GM21390 (cell line): ENCODE results near the gene DLG2.
"Not testable (repeated sequence)": the region's sequence is repeated elsewhere in the genome, so short reads cannot be mapped to it uniquely, and the experiment has no call there.

Experiments
- ATAC-seq: cut with Tn5 transposase; IDR thresholded peaks from one replicate; pipeline ENCODE4 v1.9.1; 2021; ENCODE audit not compliant: unreplicated experiment

DLG2 gene

DNA sequence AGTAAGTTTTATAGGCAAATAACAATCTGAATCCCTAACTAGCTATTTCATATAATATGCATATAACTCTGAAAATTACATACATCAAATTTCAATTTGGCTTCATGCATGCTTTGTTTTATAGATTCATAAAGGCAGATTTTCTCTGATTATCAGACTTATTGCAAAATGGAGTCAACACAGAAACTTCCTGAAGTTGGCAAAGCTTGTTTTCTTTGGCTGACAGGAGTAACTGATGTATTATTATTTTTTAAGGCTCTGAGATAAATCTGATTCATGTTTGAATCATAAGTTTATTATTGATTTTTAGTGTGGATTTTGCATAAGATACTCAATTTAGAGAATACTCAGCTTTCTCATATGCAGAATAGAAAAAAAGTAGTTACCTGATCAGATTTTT, 1984.6 kb downstream of the DLG2 start:
- no peak for ATAC-seq

- no peak for ATAC-seq
Measured at GRCh38 chr11:83641511-83641910, 1985.6 kb downstream of the DLG2 start.

- no peak for ATAC-seq
Measured at GRCh38 chr11:83639995-83640758, 1987.0 kb downstream of the DLG2 start.

GRCh38 chr11:83635166-83635565, 1992.0 kb downstream of the DLG2 start:
- no peak for ATAC-seq

- no peak for ATAC-seq
Measured at GRCh38 chr11:83630211-83630610, 1996.9 kb downstream of the DLG2 start.

DNA sequence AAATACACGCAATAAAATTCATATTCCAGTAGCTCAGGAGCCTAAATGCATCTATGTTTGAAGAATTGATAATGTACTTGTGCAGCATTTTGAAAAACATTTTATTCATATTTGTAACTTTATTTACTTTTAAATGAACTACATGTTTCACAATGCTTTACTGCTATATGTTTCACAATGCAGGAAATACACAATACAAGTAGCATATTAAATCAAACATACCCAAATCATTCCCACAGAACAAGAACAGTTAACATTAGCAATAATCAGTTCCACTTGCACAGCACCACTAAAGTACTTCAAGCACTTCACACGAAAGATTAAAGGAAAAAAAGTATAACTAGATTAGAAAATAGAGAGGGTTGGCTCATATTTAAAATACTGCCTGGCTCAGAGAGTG, 1997.4 kb downstream of the DLG2 start:
- no peak for ATAC-seq

DNA sequence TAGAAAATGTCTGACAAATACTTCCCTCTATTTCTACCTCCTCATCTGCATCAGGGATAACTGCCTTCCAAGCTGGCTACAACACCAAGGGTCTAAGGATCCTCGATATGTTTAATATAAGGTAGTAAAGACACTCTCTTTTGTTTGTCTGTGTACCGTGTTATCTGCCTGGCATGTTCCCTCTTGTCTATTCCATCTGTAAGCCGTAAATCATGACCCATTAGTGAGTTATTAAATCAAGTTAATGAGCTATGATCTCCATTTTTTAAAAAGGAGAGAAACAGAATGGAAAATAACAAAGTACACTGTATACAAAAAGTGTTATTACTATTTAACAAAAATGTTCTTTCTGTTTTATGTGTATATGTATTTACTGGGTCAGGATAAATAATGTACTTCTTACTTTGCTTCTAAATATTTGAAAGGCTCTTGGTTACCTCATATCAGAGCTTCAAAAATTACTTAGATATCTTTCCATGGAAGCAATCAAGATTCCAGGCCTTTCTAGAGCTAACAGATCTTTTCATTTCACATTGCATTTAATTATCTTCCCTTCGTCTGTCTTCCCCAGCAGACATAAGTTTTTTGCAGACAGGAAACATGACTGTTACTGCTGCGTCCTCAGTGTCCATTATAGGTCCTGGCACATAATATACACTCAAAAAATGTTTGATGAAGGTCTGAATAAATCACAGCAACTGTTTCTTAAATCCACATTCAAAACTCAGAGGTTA, 1998.4 kb downstream of the DLG2 start:
- no peak for ATAC-seq

DNA sequence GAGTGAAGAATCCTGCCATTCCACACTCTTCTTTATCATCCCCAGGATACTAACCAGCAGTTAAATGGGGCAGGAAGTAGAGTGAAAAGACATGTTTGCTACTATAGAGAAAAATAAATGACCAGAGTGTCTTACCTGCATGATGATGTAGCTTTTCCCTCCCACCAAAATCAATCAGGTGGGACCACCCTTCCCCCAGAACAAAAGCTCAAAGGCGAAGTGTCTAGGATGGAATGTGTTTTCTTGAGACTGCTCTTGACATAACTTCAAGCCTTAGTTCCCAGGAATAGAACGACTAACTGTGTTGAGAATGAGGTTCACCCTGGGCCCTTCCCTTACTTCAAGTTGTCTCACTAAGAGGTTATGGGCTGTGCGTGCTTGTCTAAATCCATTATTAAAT, 2001.8 kb downstream of the DLG2 start:
- no peak for ATAC-seq

DNA sequence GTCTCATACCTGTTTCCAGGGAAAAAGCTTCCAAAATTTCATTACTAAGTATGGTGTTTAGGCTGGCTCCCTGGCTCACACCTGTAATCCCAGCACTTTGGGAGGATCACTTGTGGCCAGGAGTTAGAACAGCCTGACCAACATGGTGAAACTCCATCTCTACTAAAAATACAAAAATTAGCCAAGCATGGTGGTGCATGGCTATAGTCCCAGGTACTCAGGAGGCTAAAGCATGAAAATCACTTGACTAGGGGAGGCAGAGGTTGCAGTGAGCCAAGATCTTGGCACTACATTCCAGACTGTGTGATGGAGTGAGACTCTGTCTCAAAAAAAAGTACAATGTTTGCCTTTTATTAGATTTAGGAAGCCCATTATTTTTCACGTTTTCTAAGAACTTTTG, 2009.5 kb downstream of the DLG2 start:
- no peak for ATAC-seq

DNA sequence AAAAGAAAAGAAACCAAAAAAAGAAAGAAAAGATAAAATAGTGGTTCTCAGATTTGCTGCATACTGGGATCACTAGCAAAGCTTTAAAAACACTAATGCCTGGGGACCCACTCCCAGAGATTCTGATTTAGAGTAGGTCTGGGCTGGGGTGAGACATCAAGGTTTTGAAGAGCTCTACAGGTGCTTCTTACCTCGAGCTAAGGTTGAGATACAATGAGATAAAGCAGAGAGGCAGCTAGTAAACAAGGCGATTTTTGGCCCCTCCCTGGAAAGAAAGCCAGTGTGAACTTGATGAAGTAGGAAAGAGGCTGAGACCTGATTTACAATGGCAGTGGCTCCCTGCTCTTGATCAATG, 2013.4 kb downstream of the DLG2 start:
- peak; percentile 39 for ATAC-seq

DNA sequence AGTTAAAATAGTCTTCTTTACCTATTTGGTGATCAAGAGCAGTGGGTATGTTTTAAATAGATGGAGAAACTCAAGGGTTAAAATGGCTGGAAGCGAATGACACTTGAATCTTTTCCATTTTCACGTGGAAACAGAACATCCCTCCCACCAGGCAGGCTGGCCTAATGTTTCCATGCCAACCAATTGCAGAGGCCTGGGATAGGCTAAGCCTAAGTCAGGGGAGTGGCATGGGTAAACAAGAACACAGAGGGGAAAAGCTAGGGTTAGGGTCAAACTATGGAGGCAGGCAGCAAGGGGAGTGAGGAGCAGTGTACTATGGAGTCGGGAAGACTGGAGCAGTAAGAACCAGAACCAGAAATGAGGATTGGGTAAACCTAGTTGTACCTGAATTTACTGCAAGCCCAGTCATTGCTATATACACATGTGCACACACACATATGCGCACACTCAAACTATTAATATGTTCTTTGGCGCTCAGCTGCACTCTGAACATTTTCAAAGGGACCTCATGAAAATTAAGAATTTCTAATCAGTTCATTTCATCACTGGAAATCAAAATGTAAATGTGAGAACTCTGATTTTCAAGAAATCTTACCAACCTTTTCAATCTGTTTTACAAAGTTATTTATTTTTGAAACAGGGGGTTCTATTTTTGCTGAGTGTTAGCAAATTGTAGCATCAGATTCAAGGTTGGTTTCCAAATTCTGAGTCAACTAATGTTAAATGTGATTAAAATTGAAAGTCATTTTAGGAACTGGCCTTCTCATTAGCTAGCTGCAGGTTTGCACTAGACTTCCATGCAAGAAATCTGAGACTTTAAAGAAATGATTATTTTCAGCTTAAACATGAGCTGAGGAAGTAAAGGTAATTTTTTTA, 2014.0 kb downstream of the DLG2 start:
- peak; percentile 88 for ATAC-seq

- ATAC-seq: no peak
Measured at GRCh38 chr11:83611600-83611999, 2015.5 kb downstream of the DLG2 start.

- no peak for ATAC-seq
Measured at GRCh38 chr11:83611031-83611430, 2016.1 kb downstream of the DLG2 start.

DNA sequence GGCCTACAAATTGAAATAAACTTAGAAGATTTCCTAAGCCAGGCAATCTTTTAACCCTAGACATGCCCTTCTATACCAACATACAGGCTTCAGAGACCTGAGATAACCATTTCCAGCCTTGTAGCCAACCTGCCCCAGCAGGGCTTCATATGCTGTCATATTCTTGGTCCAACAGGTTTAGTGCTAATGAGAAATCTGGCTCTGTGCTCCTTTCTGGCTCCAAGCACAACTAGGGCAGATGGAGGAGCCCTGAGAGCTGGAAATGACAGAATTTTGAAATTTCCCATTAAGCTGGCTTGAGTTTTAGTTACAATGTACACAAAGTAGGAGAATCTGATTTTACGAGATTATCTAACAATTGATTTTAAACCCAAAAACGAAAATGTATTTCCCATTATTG, 2018.0 kb downstream of the DLG2 start:
- ATAC-seq: no peak

- ATAC-seq: no peak
Measured at GRCh38 chr11:83608571-83608970, 2018.6 kb downstream of the DLG2 start.

GRCh38 chr11:83601914-83602527, 2025.1 kb downstream of the DLG2 start:
- no peak for ATAC-seq

GRCh38 chr11:83601201-83601913, 2025.8 kb downstream of the DLG2 start:
- no peak for ATAC-seq

- ATAC-seq: no peak
Measured at GRCh38 chr11:83600661-83601060, 2026.5 kb downstream of the DLG2 start.

- no peak for ATAC-seq
Measured at GRCh38 chr11:83599066-83599465, 2028.1 kb downstream of the DLG2 start.

DNA sequence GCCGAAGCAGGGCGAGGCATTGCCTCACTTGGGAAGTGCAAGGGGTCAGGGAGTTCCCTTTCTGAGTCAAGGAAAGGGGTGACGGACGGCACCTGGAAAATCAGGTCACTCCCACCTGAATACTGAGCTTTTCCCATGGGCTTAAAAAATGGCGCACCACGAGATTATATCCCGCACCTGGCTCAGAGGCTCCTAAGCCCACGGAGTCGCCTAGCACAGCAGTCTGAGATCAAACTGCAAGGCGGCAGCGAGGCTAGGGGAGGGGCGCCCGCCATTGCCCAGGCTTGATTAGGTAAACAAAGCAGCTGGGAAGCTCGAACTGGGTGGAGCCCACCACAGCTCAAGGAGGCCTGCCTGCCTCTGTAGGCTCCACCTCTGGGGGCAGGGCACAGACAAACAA, 2039.3 kb downstream of the DLG2 start:
- ATAC-seq: not testable (repeated sequence)
